Measurements from ENCODE around the gene USP1. TPM values are rescaled to one million over a fixed set of nuclear protein-coding genes. Genes with fewer than 3 reads are reported as not detected.

The USP1 gene
- total RNA-seq, 4 donors from 2014 or later: 17.6 to 26.4 (median 20.7) TPM

- DNase-seq (ENCODE audit: low spot score in 2 of 2): no peak
- Histone ChIP-seq H3K27me3 (no peaks in the 10 kb centered on the region), H3K9me3 (no peaks in the 10 kb centered on the region), H3K36me3 (peaks cover 43% of the 10 kb centered on the region), H3K4me1 (no peaks in the 10 kb centered on the region), H3K4me3 (no peak overlapping the region), H3K27ac (no peak overlapping the region)
- no peak for TF ChIP-seq POLR2A (IDR thresholded peaks at IDR 0.05)
- TF ChIP-seq EP300 (IDR thresholded peaks at IDR 0.05): no peak
- no peak for TF ChIP-seq CTCF (IDR thresholded peaks at IDR 0.05)
- no peak for TF ChIP-seq POLR2AphosphoS5 (IDR thresholded peaks at IDR 0.05)
- 66% methylated on average over 7 of the region's 7 CpGs for whole genome bisulfite sequencing
These were observed 21.1 kb downstream of the USP1 start for GRCh38 chr1:62457955-62458354.

GRCh38 chr1:62462370-62462769, 25.5 kb downstream of the USP1 start:
- Histone ChIP-seq H3K4me3 (no peak overlapping the region), H3K27me3 (no peaks in the 10 kb centered on the region), H3K36me3 (peaks cover 36% of the 10 kb centered on the region), H3K9me3 (no peaks in the 10 kb centered on the region), H3K27ac (no peak overlapping the region), H3K4me1 (no peaks in the 10 kb centered on the region)
- WGBS: 92% methylated on average over 3 of the region's 3 CpGs
- DNase-seq (ENCODE audit: low spot score in 2 of 2): no peak
- TF ChIP-seq POLR2AphosphoS5 (IDR thresholded peaks at IDR 0.05) (no peak), EP300 (IDR thresholded peaks at IDR 0.05) (no peak), POLR2A (IDR thresholded peaks at IDR 0.05) (no peak), CTCF (IDR thresholded peaks at IDR 0.05) (no peak)

GRCh38 chr1:62467092-62467491, 30.2 kb downstream of the USP1 start:
- Histone ChIP-seq H3K4me1 (no peaks in the 10 kb centered on the region), H3K27ac (no peak overlapping the region), H3K4me3 (no peak overlapping the region), H3K27me3 (no peaks in the 10 kb centered on the region), H3K36me3 (peaks cover 63% of the 10 kb centered on the region), H3K9me3 (peaks cover 4% of the 10 kb centered on the region)
- no peak for TF ChIP-seq POLR2AphosphoS5 (IDR thresholded peaks at IDR 0.05)
- no peak for TF ChIP-seq EP300 (IDR thresholded peaks at IDR 0.05)
- no peak for TF ChIP-seq POLR2A (IDR thresholded peaks at IDR 0.05)
- no peak for TF ChIP-seq CTCF (IDR thresholded peaks at IDR 0.05)
- DNase-seq (ENCODE audit: low spot score in 2 of 2): no peak

- 78% methylated on average over 3 of the region's 3 CpGs for WGBS
- TF ChIP-seq CTCF (IDR thresholded peaks at IDR 0.05) (no peak), POLR2A (IDR thresholded peaks at IDR 0.05) (no peak), EP300 (IDR thresholded peaks at IDR 0.05) (no peak)
- H3K36me3 ChIP-seq: peaks cover 42% of the 10 kb centered on the region
- H3K27me3 ChIP-seq: no peaks in the 10 kb centered on the region
- H3K27ac ChIP-seq: no peak overlapping the region
- DNase-seq (ENCODE audit: low spot score in 2 of 2): no peak
- no peaks in the 10 kb centered on the region for H3K9me3 ChIP-seq
- no peaks in the 10 kb centered on the region for H3K4me1 ChIP-seq
- H3K4me3 ChIP-seq: no peak overlapping the region
These were observed 39.8 kb downstream of the USP1 start for GRCh38 chr1:62476525-62477219.

GRCh38 chr1:62481681-62482080, 44.8 kb downstream of the USP1 start:
- Histone ChIP-seq H3K4me1 (no peaks in the 10 kb centered on the region), H3K27me3 (no peaks in the 10 kb centered on the region), H3K27ac (no peak overlapping the region), H3K9me3 (no peaks in the 10 kb centered on the region), H3K36me3 (peaks cover 11% of the 10 kb centered on the region), H3K4me3 (no peak overlapping the region)
- WGBS: 78% methylated on average over 3 of the region's 3 CpGs
- no peak for DNase-seq (ENCODE audit: low spot score in 2 of 2)
- no peak for TF ChIP-seq POLR2AphosphoS5 (IDR thresholded peaks at IDR 0.05)
- TF ChIP-seq CTCF (IDR thresholded peaks at IDR 0.05): no peak
- no peak for TF ChIP-seq POLR2A (IDR thresholded peaks at IDR 0.05)
- TF ChIP-seq EP300 (IDR thresholded peaks at IDR 0.05): no peak
